ENCODE data around the gene CUBN. TPM values are rescaled to one million over a fixed set of nuclear protein-coding genes. Genes with fewer than 3 reads are reported as not detected.

The CUBN gene
- total RNA-seq, 1 experiment from 2014 or later = 0.07 TPM

GRCh38 chr10:16795410-16796073 lies 334.1 kb downstream of the CUBN start:
- TF ChIP-seq CTCF (conservative IDR thresholded peaks at IDR 0.05) (no peak), EZH2 (IDR thresholded peaks at IDR 0.05; ENCODE audit: low read depth) (no peak)
- Histone ChIP-seq H2AFZ (no peak overlapping the region), H3K4me1 (replicated peaks; ENCODE audit: insufficient read depth) (no peaks in the 10 kb centered on the region), H3K36me3 (ENCODE audit: low read depth) (no peaks in the 10 kb centered on the region), H3K9me2 (ENCODE audit: insufficient read depth) (no peaks in the 10 kb centered on the region), H3K27ac (no peak overlapping the region), H3K79me2 (ENCODE audit: low read depth) (no peaks in the 10 kb centered on the region), H3K4me2 (no peak overlapping the region), H3K27me3 (ENCODE audit: insufficient read depth, low read depth) (no peaks in the 10 kb centered on the region), H3F3A (ENCODE audit: insufficient read depth, low read depth) (no peaks in the 10 kb centered on the region), H4K20me1 (ENCODE audit: insufficient read depth) (no peaks in the 10 kb centered on the region), H3K4me3 (no peak overlapping the region), H3K9me3 (ENCODE audit: insufficient read depth, low read depth) (no peaks in the 10 kb centered on the region)
- intact Hi-C loops (cut with micrococcal nuclease; ENCODE audit: unreplicated experiment) = no loop called here
- no peak for DNase-seq
- CTCF ChIA-PET = no interaction called here
- POLR2A ChIA-PET (ENCODE audit: unreplicated experiment) = no interaction called here
- no TSS peak for BruUV-seq (replicated peaks)

- TF ChIP-seq CTCF (conservative IDR thresholded peaks at IDR 0.05) = no peak
- TF ChIP-seq EZH2 (IDR thresholded peaks at IDR 0.05; ENCODE audit: low read depth) = no peak
- intact Hi-C loops (cut with micrococcal nuclease; ENCODE audit: unreplicated experiment) = no loop called here
- Histone ChIP-seq H3F3A (ENCODE audit: insufficient read depth, low read depth) (no peaks in the 10 kb centered on the region), H3K4me1 (replicated peaks; ENCODE audit: insufficient read depth) (no peaks in the 10 kb centered on the region), H3K4me2 (no peak overlapping the region), H4K20me1 (ENCODE audit: insufficient read depth) (no peaks in the 10 kb centered on the region), H3K36me3 (ENCODE audit: low read depth) (no peaks in the 10 kb centered on the region), H3K4me3 (no peak overlapping the region), H3K9me3 (ENCODE audit: insufficient read depth, low read depth) (no peaks in the 10 kb centered on the region), H3K9me2 (ENCODE audit: insufficient read depth) (no peaks in the 10 kb centered on the region), H3K27ac (no peak overlapping the region), H3K79me2 (ENCODE audit: low read depth) (no peaks in the 10 kb centered on the region), H3K27me3 (ENCODE audit: insufficient read depth, low read depth) (no peaks in the 10 kb centered on the region), H2AFZ (no peak overlapping the region)
- BruUV-seq (replicated peaks) = no TSS peak
- no peak for DNase-seq
- ChIA-PET CTCF (interaction anchor here (0.7 kb wide), 1 partner anchor 1383 kb away, joined by 11 read pairs; no protein-coding TSS in a partner anchor), POLR2A (ENCODE audit: unreplicated experiment) (no interaction called here)
Observed at GRCh38 chr10:16794005-16794404, 335.6 kb downstream of the CUBN start.

GRCh38 chr10:16792675-16793074 lies 336.9 kb downstream of the CUBN start:
- Histone ChIP-seq H3F3A (ENCODE audit: insufficient read depth, low read depth) (no peaks in the 10 kb centered on the region), H3K36me3 (ENCODE audit: low read depth) (no peaks in the 10 kb centered on the region), H3K4me1 (replicated peaks; ENCODE audit: insufficient read depth) (no peaks in the 10 kb centered on the region), H3K9me2 (ENCODE audit: insufficient read depth) (no peaks in the 10 kb centered on the region), H3K79me2 (ENCODE audit: low read depth) (no peaks in the 10 kb centered on the region), H3K9me3 (ENCODE audit: insufficient read depth, low read depth) (no peaks in the 10 kb centered on the region), H3K27me3 (ENCODE audit: insufficient read depth, low read depth) (no peaks in the 10 kb centered on the region), H4K20me1 (ENCODE audit: insufficient read depth) (no peaks in the 10 kb centered on the region), H3K4me3 (no peak overlapping the region), H3K27ac (no peak overlapping the region), H3K4me2 (no peak overlapping the region), H2AFZ (no peak overlapping the region)
- ChIA-PET CTCF (no interaction called here), POLR2A (ENCODE audit: unreplicated experiment) (no interaction called here)
- BruUV-seq (replicated peaks) = no TSS peak
- intact Hi-C loops (cut with micrococcal nuclease; ENCODE audit: unreplicated experiment) = no loop called here
- no peak for TF ChIP-seq CTCF (conservative IDR thresholded peaks at IDR 0.05)
- no peak for TF ChIP-seq EZH2 (IDR thresholded peaks at IDR 0.05; ENCODE audit: low read depth)
- DNase-seq = no peak
